ENCODE data around the gene FEM1C.
"Not testable (repeated sequence)": the region's sequence is repeated elsewhere in the genome, so short reads cannot be mapped to it uniquely, and the experiment has no call there.

Gene FEM1C

DNA sequence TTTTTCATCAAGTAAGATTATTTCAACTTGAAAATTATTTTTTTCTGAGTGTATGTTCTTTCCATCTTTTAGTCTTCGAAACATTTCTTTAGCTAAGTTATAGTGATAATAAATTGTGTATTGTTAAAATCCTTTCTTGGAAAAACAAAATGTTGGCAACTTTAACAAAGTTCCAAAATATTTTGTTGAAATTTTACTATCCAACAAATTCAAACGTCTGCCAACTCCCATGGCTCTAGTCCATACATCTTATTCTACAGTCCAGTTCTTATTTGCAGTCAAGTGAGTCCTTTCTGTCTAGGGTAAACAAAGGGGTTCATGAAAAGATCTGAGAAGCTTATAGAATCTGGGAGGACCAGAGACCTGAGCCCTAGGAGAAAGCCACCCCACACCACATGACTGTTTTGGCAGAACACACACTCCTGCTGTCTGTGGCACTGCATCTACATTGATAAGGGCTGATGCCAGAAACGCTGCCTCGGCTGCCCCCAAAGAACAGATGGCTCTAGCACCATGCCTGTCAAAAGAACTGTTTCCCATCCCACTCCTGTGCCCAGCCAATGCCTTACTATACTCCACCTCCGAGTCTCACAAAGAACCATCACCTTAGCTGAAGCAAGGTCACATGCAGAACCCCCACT is 47.5 kb downstream of the FEM1C start:
- Histone ChIP-seq H3K36me3 (ENCODE audit: control insufficient read depth, insufficient read depth, low read length) (no peaks in the 10 kb centered on the region), H3K4me3 (ENCODE audit: extremely low read depth, insufficient read depth, low read length, poor library complexity, severe bottlenecking) (no peak overlapping the region), H3K9me3 (ENCODE audit: control insufficient read depth, low read length) (no peaks in the 10 kb centered on the region), H3K27ac (ENCODE audit: low read depth, low read length, severe bottlenecking) (no peak overlapping the region), H3K4me1 (ENCODE audit: control insufficient read depth, insufficient read depth, low read length, poor library complexity, severe bottlenecking) (peaks cover 4% of the 10 kb centered on the region)
- 85 to 96% methylated on average over 2 to 3 of the region's 5 CpGs for WGBS, 2 experiments (ENCODE audit: insufficient coverage in 2 of 2)

DNA sequence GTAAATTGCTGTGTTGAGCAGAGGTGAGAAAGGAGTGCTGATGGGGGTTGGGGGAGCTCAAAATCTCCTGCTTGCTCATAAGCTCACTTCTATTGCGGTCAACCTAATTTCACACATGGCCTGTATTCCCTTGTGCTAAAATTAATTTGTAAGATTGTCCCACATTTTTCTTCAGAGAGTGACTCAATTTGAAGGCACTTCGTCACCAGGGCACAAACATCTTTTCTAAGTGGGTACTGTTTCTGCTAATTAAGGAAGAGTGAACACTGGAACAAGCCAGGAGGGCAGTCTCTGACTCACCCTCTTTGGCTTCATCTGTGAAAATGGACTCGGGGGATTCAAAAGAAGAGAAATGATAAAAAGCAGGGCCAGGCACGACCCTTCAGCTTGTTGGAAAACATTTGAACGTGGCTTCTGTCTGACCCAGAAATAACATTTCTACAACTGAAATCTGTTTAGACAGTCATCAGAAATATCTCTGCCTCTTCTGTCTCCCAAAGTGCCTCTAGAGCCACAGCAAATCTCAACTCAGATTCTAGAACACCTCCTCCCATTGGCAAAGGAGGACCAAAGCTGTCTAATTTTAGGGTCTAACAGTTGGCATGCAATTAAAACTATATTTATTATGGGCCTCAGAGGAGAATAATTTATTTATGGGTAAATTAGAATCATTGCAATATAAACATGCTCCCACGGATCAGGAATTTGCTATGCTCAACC is 49.8 kb downstream of the FEM1C start:
- H3K9me3 ChIP-seq (ENCODE audit: control insufficient read depth, low read length) = no peaks in the 10 kb centered on the region
- WGBS, 2 experiments (ENCODE audit: insufficient coverage in 2 of 2) = 55 to 61% methylated on average over 2 of the region's 6 CpGs
- H3K4me1 ChIP-seq (ENCODE audit: control insufficient read depth, insufficient read depth, low read length, poor library complexity, severe bottlenecking) = peaks cover 4% of the 10 kb centered on the region
- H3K27ac ChIP-seq (ENCODE audit: low read depth, low read length, severe bottlenecking) = no peak overlapping the region
- H3K4me3 ChIP-seq (ENCODE audit: extremely low read depth, insufficient read depth, low read length, poor library complexity, severe bottlenecking) = no peak overlapping the region
- no peaks in the 10 kb centered on the region for H3K36me3 ChIP-seq (ENCODE audit: control insufficient read depth, insufficient read depth, low read length)

DNA sequence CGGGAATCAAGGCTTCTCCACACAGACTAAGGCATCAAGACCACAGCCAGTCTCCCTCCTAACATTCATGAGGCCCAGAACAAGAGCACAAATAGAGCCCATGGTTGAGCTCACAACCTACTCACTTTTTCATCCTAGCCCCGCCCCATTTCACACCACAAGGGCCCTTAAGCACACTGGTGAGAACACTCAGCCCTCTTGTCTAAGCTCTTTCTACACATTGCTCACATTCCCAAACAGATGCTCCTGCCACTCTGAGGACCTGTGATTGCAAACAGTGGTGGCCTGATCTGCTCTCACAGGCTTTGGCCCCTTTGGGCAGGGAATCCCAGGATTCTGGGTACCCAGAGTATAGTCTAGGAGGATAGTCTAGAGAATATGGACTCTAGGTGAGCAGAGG is 54.0 kb downstream of the FEM1C start:
- WGBS, 2 experiments (ENCODE audit: insufficient coverage in 2 of 2) = 88 to 100% methylated on average over 1 to 2 of the region's 2 CpGs
- H3K36me3 ChIP-seq (ENCODE audit: control insufficient read depth, insufficient read depth, low read length) = no peaks in the 10 kb centered on the region
- H3K4me1 ChIP-seq (ENCODE audit: control insufficient read depth, insufficient read depth, low read length, poor library complexity, severe bottlenecking) = peaks cover 4% of the 10 kb centered on the region

GRCh38 chr5:115489733-115490132 is 54.8 kb downstream of the FEM1C start:
- no peaks in the 10 kb centered on the region for H3K36me3 ChIP-seq (ENCODE audit: control insufficient read depth, insufficient read depth, low read length)
- no peak overlapping the region for H3K27ac ChIP-seq (ENCODE audit: low read depth, low read length, severe bottlenecking)
- H3K9me3 ChIP-seq (ENCODE audit: control insufficient read depth, low read length) = no peaks in the 10 kb centered on the region
- no peak overlapping the region for H3K4me3 ChIP-seq (ENCODE audit: extremely low read depth, insufficient read depth, low read length, poor library complexity, severe bottlenecking)
- peaks cover 4% of the 10 kb centered on the region for H3K4me1 ChIP-seq (ENCODE audit: control insufficient read depth, insufficient read depth, low read length, poor library complexity, severe bottlenecking)

More for the DNA sequence above, 54.0 kb downstream of the FEM1C start:
- Histone ChIP-seq H3K4me3 (ENCODE audit: extremely low read depth, insufficient read depth, low read length, poor library complexity, severe bottlenecking) (no peak overlapping the region), H3K9me3 (ENCODE audit: control insufficient read depth, low read length) (no peaks in the 10 kb centered on the region), H3K27ac (ENCODE audit: low read depth, low read length, severe bottlenecking) (no peak overlapping the region)

DNA sequence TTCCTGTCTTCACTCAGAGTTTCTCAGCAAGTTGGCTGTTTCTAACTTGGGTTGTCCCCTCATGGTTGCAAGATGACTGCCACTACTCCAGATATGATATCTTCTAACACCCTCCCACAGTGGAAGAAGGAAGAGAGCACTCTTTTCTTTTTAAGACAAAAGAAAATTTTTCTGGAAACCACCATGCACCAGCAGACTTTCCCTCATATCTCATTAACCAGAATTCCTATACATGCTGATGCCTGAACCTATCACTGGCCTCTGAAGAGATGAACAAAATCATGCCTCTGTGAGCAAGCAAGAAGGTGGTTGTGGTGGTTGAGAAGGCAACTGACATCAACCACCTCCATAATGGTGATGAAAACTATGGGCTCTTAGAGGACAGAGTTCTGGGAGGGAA is 56.8 kb downstream of the FEM1C start:
- no peaks in the 10 kb centered on the region for H3K36me3 ChIP-seq (ENCODE audit: control insufficient read depth, insufficient read depth, low read length)
- no peaks in the 10 kb centered on the region for H3K9me3 ChIP-seq (ENCODE audit: control insufficient read depth, low read length)
- H3K4me1 ChIP-seq (ENCODE audit: control insufficient read depth, insufficient read depth, low read length, poor library complexity, severe bottlenecking) = no peaks in the 10 kb centered on the region
- H3K4me3 ChIP-seq (ENCODE audit: extremely low read depth, insufficient read depth, low read length, poor library complexity, severe bottlenecking) = no peak overlapping the region
- H3K27ac ChIP-seq (ENCODE audit: low read depth, low read length, severe bottlenecking) = no peak overlapping the region

DNA sequence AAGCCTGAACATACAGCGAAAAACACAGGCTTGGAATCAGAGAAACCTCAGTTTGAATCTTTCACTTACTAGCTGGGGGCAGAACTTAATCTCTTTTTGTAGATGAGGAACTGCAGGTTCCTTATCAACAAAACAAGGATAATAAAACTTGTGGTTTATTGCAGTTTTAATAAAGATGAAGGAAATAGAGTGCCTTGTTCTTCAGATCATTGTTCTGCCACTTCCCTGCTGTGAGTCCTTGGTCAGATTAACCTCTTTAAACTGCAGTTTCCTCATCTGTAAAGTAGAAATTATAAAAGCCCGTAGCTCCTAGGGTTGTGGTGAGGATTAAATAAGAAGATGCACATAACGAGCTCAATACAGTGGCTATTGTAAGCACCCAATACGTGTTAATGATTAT is 57.4 kb downstream of the FEM1C start:
- 82 to 88% methylated on average over 3 of the region's 4 CpGs for WGBS, 2 experiments (ENCODE audit: insufficient coverage in 2 of 2)
- no peaks in the 10 kb centered on the region for H3K36me3 ChIP-seq (ENCODE audit: control insufficient read depth, insufficient read depth, low read length)

GRCh38 chr5:115486728-115487127 is 57.8 kb downstream of the FEM1C start:
- no peak overlapping the region for H3K27ac ChIP-seq (ENCODE audit: low read depth, low read length, severe bottlenecking)
- no peak overlapping the region for H3K4me3 ChIP-seq (ENCODE audit: extremely low read depth, insufficient read depth, low read length, poor library complexity, severe bottlenecking)
- no peaks in the 10 kb centered on the region for H3K36me3 ChIP-seq (ENCODE audit: control insufficient read depth, insufficient read depth, low read length)
- WGBS, 2 experiments (ENCODE audit: insufficient coverage in 2 of 2) = no CpG with 5 or more reads among the region's 2 CpGs
- H3K4me1 ChIP-seq (ENCODE audit: control insufficient read depth, insufficient read depth, low read length, poor library complexity, severe bottlenecking) = no peaks in the 10 kb centered on the region
- no peaks in the 10 kb centered on the region for H3K9me3 ChIP-seq (ENCODE audit: control insufficient read depth, low read length)

More for the DNA sequence above, 57.4 kb downstream of the FEM1C start:
- Histone ChIP-seq H3K4me1 (ENCODE audit: control insufficient read depth, insufficient read depth, low read length, poor library complexity, severe bottlenecking) (no peaks in the 10 kb centered on the region), H3K9me3 (ENCODE audit: control insufficient read depth, low read length) (no peaks in the 10 kb centered on the region), H3K27ac (ENCODE audit: low read depth, low read length, severe bottlenecking) (no peak overlapping the region), H3K4me3 (ENCODE audit: extremely low read depth, insufficient read depth, low read length, poor library complexity, severe bottlenecking) (no peak overlapping the region)

DNA sequence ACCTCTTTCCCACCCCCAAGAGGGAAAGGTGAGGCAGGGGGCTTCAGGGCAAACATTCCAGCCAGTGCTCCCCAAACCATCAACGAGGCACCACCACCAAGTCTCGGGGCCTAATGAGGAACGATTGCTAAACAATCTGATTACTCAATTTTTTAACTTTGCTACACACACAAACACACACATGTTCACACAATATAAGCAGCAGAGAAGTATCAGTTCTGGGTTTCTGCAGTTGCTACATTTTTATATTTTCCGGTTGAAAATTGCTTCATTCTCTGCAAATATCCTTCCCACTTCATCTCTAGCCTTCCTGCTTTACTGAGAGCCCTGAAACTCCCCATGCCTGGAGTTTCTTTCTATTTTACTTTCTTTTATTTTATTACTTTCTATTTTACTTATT is 60.2 kb downstream of the FEM1C start:
- WGBS, 2 experiments (ENCODE audit: insufficient coverage in 2 of 2) = 97 to 100% methylated on average over 2 to 4 of the region's 4 CpGs

DNA sequence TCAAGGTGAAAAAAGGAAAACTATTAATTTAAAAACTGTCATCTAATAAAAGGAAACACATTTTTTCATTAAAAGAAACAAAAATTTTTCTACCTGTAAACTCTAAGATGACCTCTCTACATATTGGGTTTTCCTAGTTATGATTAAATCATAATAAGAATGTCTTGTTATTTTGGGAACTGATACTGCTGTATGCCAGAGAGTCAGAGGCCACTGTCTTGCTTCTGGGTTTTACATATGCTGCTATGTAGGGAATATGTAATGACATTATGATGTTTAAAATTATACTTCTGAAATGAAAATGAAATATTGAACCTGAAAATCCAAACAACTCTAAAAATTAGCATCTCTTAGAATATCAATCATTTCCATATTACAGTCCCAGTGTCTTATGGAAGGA is 63.7 kb downstream of the FEM1C start:
- Histone ChIP-seq H3K36me3 (ENCODE audit: control insufficient read depth, insufficient read depth, low read length) (no peaks in the 10 kb centered on the region), H3K4me3 (ENCODE audit: extremely low read depth, insufficient read depth, low read length, poor library complexity, severe bottlenecking) (no peak overlapping the region)

More for the DNA sequence above, 60.2 kb downstream of the FEM1C start:
- no peaks in the 10 kb centered on the region for H3K4me1 ChIP-seq (ENCODE audit: control insufficient read depth, insufficient read depth, low read length, poor library complexity, severe bottlenecking)
- H3K9me3 ChIP-seq (ENCODE audit: control insufficient read depth, low read length) = no peaks in the 10 kb centered on the region
- H3K4me3 ChIP-seq (ENCODE audit: extremely low read depth, insufficient read depth, low read length, poor library complexity, severe bottlenecking) = no peak overlapping the region
- no peak overlapping the region for H3K27ac ChIP-seq (ENCODE audit: low read depth, low read length, severe bottlenecking)
- H3K36me3 ChIP-seq (ENCODE audit: control insufficient read depth, insufficient read depth, low read length) = no peaks in the 10 kb centered on the region

GRCh38 chr5:115480271-115480670 is 64.3 kb downstream of the FEM1C start:
- no peaks in the 10 kb centered on the region for H3K36me3 ChIP-seq (ENCODE audit: control insufficient read depth, insufficient read depth, low read length)
- H3K9me3 ChIP-seq (ENCODE audit: control insufficient read depth, low read length) = no peaks in the 10 kb centered on the region
- H3K27ac ChIP-seq (ENCODE audit: low read depth, low read length, severe bottlenecking) = no peak overlapping the region
- WGBS, 2 experiments (ENCODE audit: insufficient coverage in 2 of 2) = 65 to 76% methylated on average over 2 of the region's 4 CpGs
- no peaks in the 10 kb centered on the region for H3K4me1 ChIP-seq (ENCODE audit: control insufficient read depth, insufficient read depth, low read length, poor library complexity, severe bottlenecking)
- H3K4me3 ChIP-seq (ENCODE audit: extremely low read depth, insufficient read depth, low read length, poor library complexity, severe bottlenecking) = no peak overlapping the region

More for the DNA sequence above, 63.7 kb downstream of the FEM1C start:
- Histone ChIP-seq H3K27ac (ENCODE audit: low read depth, low read length, severe bottlenecking) (no peak overlapping the region), H3K4me1 (ENCODE audit: control insufficient read depth, insufficient read depth, low read length, poor library complexity, severe bottlenecking) (no peaks in the 10 kb centered on the region), H3K9me3 (ENCODE audit: control insufficient read depth, low read length) (no peaks in the 10 kb centered on the region)

- not testable (repeated sequence) for H3K9me3 ChIP-seq (ENCODE audit: control insufficient read depth, low read length); H3K36me3 ChIP-seq (ENCODE audit: control insufficient read depth, insufficient read depth, low read length); H3K27ac ChIP-seq (ENCODE audit: low read depth, low read length, severe bottlenecking); H3K4me1 ChIP-seq (ENCODE audit: control insufficient read depth, insufficient read depth, low read length, poor library complexity, severe bottlenecking); H3K4me3 ChIP-seq (ENCODE audit: extremely low read depth, insufficient read depth, low read length, poor library complexity, severe bottlenecking)
- WGBS, 2 experiments (ENCODE audit: insufficient coverage in 2 of 2) = 80% methylated on average over 1 of the region's 2 CpGs; no CpG with 5 or more reads in 1 of the 2 experiments
Measured at GRCh38 chr5:115479166-115479873, 65.3 kb downstream of the FEM1C start.

All from mesodermal cell (in vitro differentiated cells).